GM21717 (cell line): ENCODE results near the gene AMH.
"Not testable (repeated sequence)": the region's sequence is repeated elsewhere in the genome, so short reads cannot be mapped to it uniquely, and the experiment has no call there.

Experiments
- ATAC-seq: cut with Tn5 transposase; IDR thresholded peaks from one replicate; pipeline ENCODE4 v1.9.1; 2021; ENCODE audit warnings: mild to moderate bottlenecking, moderate library complexity; ENCODE audit not compliant: unreplicated experiment

The AMH gene

DNA sequence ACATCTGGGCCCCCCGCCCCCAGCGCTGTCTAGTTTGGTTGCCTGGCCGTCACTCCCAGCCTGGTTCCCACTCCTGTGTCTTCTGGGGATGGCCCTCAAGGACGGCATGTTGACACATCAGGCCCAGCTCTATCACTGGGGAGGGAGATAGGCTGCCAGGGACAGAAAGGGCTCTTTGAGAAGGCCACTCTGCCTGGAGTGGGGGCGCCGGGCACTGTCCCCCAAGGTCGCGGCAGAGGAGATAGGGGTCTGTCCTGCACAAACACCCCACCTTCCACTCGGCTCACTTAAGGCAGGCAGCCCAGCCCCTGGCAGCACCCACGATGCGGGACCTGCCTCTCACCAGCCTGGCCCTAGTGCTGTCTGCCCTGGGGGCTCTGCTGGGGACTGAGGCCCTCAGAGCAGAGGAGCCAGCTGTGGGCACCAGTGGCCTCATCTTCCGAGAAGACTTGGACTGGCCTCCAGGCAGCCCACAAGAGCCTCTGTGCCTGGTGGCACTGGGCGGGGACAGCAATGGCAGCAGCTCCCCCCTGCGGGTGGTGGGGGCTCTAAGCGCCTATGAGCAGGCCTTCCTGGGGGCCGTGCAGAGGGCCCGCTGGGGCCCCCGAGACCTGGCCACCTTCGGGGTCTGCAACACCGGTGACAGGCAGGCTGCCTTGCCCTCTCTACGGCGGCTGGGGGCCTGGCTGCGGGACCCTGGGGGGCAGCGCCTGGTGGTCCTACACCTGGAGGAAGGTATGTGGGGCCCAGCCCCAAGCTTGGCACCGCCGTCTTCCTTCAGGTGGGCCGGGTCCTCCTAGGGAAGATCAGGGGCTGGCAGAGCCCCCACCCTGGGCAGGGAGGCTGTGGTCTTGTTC, at the start of gene AMH:
Gene AMH, plus strand, starts transcription at position 314 of the 857 bp plus-strand sequence. Its CDS starts 10 bp downstream, at position 324.
- no peak for ATAC-seq

DNA sequence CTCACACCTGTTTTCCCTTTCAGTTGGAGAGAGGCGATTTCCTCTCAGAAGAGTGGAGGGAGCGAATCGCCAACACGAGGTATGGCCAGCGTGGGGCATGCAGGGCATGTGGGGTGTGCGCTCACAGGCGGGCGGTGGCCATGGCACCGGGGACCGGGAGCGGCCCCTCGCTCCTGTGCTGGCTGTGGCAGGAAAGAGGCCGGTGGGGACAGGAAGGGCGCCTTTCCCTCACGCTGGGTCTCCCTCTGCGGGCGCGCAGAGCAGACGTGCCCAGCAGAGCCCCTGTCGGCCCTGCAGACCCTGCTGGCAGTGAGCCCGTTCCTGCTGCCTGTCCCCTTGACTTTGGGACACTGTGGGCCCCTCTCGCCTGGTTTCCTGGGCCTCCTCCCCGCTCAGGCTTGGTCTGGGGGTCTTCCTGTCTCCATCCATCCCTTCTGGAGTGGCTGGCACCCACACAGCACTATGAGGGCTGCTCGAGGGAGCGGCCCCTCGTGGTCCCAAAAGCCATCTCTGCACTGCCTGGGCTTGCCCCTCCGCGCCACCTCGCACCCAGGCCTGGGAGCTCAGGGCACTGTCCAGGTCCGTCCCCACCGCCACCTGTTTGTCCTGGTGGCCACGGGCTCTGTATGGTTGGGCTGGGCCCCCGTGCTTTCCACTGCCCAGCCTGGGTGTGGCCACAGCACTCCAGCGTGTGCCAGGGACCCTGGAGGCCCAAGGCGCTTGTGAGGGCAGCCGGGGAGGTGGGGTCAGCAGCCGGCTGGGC, 49.1 kb upstream of the AMH start:
- ATAC-seq: no peak

DNA sequence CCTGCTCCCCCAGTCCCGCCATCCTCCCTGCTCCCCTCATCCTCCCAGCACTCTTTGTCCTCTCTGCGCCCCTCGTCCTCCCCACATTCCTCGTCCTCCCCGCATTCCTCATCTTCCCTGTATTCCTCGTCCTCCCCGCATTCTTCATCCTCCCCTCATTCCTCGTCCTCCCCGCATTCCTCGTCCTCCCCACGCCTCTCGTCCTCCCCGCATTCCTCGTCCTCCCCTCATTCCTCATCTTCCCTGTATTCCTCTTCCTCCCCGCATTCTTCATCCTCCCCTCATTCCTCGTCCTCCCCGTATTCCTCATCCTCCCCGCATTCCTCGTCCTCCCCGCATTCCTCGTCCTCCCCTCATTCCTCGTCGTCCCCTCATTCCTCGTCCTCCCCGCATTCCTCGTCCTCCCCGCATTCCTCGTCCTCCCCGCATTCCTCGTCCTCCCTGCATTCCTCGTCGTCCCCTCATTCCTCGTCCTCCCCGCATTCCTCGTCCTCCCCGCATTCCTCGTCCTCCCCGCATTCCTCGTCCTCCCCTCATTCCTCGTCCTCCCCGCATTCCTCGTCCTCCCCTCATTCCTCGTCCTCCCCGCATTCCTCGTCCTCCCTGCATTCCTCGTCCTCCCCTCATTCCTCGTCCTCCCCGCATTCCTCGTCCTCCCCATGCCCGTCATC, 48.4 kb upstream of the AMH start:
- not testable (repeated sequence) for ATAC-seq

DNA sequence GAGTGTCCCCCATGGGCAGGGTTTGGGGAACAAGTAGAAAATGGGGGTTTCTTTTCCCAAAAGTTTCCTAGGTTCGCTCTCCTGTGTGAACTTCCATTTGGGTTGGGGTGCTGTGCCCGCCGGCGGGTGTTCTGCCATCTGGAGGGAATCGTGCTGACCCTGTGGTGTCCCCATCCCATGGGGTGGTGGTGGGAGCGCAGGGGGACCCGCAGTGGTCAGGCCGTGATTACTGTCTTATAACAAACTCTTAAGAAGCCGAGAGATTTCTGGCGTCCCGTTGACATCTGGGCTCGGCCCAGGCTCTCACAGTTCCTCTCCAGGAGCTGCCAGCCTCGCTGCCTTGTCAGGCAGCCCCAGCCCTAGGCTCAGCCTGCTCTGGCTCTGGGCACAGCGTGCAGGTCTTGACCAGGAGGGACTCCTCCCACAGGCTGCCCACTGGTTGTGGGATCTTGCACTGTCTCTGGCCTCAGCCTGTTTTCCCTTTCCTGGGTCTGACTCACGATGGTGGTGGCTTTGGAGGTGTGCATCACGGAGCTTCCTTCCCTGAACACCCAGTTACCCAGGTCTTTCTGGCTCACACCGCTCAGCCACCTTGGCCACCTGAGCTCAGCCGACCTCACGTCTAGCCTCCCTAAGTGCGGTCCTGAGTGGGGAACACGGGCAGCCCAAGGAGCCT, 47.5 kb upstream of the AMH start:
- no peak for ATAC-seq

DNA sequence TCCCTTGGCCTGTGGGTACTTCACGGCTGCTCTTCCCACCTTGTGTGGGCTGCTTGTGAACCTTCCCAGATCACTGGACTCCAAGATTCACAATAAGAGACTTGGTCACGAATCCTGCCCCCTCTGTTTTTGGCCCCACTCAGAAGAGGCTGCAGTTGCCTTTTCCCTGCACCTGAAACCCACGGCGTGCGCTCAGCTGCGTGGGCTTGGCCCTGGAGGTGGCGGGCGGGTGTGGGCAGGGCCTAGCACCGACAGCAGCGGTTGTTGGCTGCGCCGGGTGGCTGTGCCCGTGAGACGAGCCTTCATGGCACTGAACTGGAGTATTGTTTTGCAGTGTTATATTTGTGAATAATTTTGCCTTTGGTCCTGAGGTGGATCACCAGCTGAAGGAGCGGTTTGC, 46.8 kb upstream of the AMH start:
- no peak for ATAC-seq

DNA sequence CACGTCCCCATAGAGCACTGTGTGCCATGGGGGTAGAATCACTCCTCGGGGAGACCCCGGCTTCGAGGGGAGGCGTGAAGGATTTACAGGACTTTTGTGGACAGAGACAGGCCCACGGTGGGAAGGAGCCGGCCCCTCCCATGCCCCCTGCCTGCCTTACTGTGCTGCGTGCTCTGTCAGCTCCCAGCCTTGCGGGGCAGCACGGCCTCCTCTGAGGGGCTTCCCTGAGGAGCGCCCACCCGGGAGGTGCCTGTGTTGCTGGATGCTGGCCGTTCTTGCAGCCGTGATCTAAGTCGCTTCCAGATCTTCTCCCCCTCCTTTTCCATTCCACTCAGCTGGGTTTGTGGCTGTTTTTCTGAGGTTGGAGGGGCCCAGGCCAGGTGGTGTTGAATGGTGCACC, 42.1 kb upstream of the AMH start:
- ATAC-seq: no peak

DNA sequence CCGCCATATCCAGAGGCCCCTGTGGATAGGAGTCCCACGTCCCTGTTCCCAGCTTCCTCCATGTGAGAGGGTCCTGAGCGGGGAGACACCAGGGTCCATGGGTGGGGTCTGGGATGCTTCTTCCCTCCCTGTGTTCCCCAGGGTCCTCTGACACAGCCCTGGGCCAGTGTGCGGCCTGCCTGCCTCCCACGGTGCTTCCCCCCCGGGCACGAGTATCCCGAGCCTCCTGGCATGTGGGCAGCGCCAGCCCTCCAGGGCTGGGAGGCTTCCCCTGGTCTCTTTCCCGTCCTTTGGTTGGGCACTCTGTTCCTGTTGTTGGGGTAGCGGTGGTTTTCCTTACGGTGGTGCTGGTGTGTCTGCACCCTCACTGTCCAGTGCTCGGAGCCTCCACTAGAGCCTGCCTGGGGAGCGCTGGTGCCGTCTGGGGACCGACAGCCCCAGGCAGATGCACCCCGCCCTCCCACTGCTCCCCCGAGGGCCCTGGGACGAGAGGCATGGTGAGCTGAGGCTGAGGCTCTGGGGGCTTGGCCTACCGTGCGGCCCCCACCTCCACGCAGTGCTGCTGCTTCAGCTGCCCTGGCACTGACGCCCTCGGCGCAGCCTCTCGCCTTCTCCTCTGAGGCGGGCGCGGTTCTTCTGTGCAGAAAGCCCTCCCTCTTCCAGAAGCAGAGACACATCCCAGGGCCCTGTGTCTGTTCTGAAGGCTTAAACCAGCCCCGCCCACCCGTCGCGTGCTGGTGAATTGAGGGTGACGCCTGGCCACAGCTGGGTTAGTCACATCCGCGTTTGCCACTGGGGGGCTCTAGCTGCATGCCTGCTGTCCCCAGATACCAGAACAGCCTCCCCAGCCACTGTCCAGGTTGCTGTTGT, 40.9 kb upstream of the AMH start:
- ATAC-seq: no peak

DNA sequence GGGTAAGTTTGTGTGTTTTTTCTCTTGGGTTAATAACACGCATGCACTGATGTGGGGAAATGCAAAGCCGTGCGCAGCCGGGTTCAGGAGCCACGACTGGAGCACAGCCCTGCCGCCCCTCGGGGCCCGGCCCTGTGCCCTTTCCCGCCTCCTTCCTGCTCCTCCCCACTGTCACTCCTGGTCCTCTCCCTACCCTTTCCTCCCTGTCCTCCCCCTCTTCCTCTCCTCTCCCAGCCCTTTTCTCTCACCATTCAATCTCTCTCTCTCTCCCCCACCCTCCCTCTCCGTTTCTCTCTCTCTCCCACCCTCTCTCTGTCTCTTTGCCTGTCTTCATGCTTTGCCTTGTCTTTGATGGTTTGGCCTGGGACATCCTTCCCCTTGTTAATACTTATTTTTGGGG, 40.1 kb upstream of the AMH start:
- ATAC-seq: no peak

DNA sequence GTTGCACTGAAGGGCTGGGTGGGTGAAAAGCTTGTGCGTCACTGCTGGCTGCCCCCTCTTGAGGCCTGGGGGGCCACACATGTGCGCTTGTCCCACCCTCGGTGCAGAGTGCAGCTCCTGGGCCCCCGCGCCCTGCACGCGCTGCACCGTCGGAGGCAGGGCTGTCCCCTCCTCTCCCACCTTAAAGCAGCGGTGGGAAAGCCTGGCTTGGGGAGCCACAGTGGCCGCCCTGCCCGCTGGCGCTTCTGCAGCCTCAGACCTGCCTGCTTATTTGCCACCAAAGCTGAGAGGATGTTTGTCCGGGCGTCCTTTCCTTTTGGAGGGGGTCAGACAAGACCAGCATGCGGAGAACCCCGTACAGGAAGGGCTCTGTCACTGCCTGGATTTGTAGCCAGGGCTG, 39.7 kb upstream of the AMH start:
- ATAC-seq: no peak

DNA sequence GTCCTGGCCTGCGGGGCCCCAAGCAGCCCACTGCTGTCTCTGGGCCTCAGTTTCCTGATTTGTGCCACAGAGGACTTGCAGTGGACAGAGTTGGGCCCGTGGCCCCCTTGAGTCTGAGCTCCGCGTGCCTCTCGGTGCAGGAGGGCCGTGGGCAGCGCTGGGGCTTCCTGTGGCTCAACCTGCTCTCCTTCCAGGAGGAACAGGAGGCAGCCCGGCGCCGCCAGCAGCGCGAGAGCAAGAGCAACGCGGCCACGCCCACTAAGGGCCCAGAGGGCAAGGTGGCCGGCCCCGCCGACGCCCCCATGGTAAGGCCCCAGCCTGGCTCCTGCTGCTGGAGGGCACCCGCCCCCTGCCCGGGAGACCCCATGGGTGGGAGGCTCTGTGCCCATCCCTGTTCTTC, 38.9 kb upstream of the AMH start:
- no peak for ATAC-seq

DNA sequence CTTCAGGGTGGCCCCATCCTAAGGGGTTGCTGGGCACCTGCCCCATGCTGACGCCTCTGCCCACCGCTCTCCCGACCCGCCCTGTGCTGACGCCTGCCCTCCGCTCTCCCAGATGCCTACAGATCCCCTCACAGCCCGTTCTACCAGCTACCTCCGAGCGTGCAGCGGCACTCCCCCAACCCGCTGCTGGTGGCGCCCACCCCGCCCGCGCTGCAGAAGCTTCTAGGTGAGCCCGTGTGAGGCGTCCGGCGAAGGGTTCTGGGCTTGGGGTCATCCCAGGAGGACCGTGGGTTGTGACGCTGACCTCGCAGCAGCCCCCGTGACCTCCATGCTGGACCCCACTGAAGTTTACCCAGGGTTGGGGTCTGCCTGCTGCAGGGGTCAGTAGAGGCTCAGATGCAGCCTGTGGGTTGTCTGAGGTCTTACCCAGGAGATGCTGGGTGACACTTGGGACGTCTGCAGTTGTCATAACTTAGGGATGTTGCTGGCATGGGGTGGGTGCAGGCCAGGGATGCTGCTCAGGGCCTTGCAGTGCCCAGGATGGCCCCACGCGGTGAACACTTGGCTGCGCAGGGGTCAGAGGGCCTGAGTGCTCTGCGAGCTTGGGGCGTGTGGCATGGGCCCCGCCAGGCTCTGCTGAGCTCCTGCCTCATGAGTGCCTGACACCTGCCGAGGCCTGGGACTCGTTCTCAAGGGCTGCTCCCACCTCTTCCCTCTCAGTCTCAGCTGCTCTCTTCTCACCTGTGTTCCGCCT, 38.0 kb upstream of the AMH start:
- ATAC-seq: no peak

DNA sequence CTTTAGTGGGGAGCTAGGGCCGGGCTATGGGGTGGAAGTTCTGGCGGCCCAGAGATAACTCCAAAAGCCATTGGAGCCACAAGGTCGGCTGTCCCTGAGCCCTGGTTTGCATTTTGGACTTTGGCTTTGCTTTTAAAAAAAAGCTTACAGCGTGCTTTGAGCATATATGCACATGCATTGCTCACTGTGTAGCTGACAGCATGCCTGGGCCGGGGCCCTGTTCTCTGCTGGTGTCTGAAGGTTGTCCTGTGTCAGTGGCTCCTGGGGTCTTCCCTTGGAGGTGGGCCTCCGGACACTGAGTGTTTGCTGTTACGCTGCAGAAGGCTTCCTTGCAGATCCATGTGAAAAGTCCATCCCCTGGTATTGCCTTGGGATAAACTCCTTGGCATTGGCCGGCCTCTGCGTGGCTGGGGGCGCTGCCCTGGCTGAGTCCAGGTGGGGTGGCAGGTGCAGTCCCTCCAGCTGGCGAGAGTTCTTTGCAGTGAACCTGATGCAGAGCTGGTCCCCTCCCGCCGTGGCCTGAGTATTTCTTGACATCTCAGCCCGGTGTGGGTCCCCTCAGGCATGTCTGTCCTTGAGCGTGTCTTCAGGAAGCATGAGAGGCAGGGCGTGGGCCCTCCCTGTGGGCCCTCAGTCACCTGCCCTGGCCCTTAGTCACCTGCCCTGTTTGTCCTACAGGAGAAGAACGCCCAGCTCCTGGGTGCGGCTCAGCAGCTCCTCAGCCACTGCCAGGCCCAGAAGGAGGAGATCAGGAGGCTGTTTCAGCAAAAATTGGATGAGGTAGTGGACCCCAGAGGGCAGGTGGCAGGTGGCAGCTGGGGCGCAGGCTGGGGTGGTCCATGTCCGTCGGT, 36.0 kb upstream of the AMH start:
- ATAC-seq: no peak

DNA sequence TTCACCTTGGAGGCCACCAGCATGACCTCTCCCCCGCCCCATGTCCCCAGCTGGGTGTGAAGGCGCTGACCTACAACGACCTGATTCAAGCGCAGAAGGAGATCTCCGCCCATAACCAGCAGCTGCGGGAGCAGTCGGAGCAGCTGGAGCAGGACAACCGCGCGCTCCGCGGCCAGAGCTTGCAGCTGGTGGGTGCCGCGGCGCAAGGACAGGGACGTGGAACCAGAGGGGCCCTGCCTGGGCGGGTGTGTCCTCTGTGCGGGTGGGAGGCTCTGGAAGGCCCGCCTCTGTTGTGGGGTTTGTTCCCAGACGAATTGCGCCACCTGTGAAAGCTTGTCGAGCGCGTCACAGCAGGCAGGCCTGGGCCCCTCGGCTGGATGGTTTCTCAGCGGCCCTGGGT, 35.3 kb upstream of the AMH start:
- no peak for ATAC-seq

DNA sequence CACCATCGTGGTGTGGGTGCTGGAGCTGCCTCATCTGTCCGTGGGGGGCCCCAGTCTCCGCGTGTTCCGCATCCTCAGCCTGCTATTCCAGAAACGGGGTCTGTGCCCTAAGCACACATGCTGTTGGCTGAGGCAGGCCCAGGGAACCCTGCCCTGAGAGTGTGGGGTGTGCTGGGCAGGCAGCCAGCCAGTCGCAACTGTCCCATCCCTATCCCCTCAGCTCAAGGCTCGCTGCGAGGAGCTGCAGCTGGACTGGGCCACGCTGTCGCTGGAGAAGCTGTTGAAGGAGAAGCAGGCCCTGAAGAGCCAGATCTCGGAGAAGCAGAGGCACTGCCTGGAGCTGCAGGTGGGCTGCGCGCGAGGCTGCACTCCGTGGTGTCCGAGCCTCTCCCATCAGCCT, 34.9 kb upstream of the AMH start:
- no peak for ATAC-seq

DNA sequence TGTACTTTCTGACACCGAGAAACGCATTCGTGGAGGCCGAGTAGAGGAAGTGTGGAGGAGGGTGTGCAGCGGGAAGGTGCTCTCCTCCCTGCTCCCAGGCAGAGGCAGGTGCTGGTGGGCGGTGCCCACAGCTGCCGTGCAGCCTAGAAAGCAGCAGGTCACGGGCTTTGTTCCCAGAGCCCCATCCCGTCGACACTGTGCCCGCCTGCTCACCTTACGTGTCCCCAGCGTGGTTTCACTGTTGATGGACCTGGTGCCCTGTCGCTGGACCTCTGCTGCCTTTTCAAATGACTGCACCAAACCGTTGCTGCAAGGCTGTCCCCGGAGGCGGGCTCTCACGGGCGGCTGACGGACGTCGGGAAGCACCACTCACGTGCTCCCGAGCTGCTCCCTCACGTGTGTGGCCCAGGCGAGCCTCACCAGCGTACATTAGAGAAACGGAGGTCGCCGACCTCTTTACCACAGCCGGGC, 33.8 kb upstream of the AMH start:
- ATAC-seq: no peak

DNA sequence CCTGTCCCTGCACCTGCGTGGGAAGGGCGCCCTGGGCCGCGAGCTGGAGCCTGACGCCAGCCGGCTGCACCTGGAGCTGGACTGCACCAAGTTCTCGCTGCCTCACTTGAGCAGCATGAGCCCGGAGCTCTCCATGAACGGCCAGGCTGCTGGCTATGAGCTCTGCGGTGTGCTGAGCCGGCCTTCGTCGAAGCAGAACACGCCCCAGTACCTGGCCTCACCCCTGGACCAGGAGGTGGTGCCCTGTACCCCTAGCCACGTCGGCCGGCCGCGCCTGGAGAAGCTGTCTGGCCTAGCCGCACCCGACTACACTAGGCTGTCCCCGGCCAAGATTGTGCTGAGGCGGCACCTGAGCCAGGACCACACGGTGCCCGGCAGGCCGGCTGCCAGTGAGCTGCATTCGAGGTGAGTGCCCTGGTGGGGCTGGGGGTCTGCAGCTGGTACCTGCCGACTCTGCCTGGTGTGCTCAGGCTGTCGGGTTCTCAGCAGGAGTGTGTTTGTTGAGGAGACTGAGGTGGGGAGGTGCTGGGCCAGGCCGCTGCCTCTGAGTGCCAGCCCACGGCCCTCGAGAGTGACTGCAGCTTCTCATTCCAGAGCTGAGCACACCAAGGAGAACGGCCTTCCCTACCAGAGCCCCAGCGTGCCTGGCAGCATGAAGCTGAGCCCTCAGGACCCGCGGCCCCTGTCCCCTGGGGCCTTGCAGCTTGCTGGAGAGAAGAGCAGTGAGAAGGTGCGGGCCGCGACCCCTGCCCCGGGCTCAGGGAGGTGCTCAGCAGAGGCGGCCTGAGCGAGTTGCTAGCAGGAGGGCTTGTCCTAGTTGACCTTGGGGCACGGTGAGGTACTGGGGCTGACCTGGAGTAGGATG, 32.5 kb upstream of the AMH start:
- ATAC-seq: no peak

DNA sequence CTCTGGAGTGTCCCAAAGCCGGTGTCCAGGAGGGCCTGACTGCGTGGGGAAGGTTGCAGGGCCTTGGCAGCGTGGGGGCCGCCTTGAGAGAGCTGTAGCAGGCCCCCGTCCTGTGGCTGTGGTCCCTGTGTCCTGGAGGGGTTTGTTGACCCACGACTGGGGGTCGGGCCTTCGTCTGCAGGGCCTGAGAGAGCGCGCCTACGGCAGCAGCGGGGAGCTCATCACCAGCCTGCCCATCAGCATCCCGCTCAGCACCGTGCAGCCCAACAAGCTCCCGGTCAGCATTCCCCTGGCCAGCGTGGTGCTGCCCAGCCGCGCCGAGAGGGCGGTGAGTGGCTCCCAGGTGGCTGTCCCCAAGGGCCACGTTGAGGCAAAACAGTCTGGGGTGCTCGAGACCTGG, 31.5 kb upstream of the AMH start:
- no peak for ATAC-seq

DNA sequence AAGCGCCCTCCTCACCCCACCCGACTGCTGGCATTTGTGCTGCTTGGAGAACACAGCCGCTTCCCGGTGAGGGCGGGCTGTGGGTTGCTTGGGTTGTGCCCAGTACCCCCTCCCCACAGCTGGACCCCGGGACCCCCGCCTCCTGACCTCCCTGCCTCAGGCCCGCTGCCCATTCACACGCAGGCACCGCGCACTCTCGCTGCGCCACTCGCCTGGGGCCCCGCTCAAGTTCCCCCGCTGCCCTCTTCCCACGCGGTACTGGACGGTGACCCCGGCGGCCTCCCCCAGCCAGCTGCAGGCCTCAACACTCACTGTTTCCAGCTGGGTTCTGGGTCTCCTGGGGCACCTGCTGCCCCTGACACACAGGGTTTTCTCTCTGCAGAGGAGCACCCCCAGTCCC, 29.4 kb upstream of the AMH start:
- no peak for ATAC-seq
